ENCODE results near the gene LENG9.
"Not testable (repeated sequence)": the region's sequence is repeated elsewhere in the genome, so short reads cannot be mapped to it uniquely, and the experiment has no call there.

Gene LENG9

DNA sequence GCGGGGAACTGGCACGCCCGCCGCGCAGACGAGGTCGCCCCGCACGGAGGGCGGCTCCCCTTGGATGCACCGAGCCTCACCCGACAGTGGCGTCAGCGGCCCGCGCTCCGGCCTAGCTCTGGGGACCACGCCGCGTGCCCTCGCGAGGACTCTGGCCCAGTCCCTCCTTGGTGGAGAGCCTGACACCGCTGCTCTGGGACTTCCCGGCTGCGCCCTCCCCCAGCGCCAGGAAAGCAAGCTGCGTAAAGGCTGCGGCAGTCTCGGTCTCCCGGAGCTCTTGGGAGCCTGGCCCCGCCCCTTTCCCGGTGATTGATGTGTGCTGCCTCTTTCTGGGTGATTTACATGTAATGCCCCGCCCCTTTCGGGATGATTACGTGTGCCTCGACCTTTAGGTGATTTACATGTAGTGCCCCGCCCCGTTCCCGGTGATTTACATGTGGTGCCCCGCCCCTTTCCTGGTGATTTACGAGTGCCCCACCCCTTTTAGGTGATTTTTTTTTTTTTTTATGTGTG, at the start of gene LENG9:
Gene LENG9 (minus strand): TSS at position 248 of the 513 bp plus-strand sequence. CDS start 252 bp downstream, outside the sequence.
- peak; percentile 88 for DNase-seq (ENCODE audit: low spot score)

DNA sequence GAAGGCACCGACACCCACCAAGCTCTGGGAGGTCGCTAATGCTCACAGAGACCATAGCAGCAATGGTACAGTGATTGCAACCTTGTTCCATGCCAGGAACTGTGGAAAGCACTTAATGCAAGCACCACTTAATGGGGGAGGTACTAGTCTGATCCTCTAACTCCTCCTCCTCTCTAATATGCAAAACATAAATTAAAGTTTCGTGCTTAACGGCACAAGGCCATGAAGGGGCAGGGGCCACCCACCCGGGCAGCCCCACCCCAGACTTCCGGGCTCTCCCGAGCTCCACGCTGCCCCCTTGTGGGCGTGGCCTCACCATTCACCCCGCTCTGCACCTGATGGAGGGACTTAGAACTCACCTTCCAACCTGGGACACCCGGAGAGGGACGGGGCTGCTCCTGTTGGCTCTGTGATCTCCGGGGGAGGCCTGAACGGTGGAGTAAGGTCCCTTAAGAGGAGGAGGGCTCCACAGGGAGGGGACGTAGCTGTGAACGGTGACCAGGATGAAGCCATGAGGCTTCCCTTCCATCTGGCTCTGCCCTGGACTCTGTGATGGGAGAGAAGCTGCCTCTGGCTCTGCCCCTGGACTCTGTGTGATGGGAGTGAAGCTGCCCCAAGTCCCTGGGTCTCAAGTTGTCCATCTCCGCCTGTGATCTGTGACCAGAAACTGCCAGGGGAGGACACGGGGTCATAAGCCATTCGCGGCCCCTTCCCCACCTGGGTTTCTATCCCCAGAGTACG, 45.8 kb upstream of the LENG9 start:
- DNase-seq (ENCODE audit: low spot score), result not testable (repeated sequence)

DNA sequence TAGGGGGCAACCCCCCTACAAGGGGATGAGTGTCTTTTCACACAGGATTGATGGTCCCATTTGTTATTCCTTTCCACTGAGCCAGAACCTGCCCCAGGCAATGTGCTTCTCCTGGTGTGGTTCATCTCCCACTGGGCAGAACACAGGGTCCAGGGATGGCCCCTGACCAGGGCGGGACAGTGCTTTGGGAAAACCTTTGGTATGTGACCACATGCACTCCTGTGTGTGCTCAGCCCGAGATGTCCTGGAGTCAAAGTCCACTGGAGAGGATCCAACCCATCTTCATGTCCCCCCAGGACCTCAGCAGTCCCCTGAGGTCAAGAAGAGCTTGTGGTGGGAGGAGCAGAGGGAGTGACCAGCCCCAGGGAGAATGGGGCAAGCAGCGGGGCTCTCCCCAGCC, 44.9 kb upstream of the LENG9 start:
- not testable (repeated sequence) for DNase-seq (ENCODE audit: low spot score)

DNA sequence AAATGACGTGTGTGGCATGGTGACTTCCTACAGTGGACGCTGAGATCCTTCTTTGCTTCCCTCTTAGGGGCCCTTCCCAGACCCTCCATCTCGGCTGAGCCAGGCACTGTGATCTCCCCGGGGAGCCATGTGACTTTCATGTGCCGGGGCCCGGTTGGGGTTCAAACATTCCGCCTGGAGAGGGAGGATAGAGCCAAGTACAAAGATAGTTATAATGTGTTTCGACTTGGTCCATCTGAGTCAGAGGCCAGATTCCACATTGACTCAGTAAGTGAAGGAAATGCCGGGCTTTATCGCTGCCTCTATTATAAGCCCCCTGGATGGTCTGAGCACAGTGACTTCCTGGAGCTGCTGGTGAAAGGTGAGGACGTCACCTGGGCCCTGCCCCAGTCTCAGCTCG, 44.2 kb upstream of the LENG9 start:
- no peak for DNase-seq (ENCODE audit: low spot score)

DNA sequence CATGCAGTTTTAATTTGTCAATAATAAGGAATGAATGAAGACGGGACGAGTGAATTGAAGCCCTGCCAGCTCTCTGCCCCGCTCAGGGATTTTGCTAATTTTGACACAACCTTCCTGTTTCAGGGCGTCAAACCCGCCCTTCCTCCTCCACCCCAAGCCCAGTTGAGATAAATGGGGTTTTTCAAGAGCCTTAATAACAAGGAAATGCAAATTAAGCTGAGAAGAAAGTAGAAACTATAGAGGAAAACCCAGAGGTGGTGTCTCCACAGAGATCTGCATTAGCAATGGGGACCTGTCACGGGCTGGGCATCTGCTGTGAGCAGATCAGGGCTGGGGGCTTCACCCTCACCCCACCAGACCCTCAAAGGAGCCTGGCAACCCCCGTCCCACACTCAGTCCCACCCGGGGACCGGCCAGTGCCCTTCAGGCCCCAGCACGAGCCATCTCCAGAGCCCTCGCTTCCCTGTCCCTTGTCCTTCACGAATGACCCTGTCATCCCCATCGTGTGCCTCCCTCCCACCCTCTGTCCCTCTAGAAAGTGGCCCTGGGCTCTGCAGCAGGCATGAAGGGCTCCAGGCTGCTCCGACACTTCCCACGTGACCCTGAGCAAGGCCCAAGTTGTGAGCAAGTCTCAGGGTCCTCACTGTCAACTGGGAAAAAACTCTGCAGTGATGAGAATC, 43.6 kb upstream of the LENG9 start:
- not testable (repeated sequence) for DNase-seq (ENCODE audit: low spot score)

DNA sequence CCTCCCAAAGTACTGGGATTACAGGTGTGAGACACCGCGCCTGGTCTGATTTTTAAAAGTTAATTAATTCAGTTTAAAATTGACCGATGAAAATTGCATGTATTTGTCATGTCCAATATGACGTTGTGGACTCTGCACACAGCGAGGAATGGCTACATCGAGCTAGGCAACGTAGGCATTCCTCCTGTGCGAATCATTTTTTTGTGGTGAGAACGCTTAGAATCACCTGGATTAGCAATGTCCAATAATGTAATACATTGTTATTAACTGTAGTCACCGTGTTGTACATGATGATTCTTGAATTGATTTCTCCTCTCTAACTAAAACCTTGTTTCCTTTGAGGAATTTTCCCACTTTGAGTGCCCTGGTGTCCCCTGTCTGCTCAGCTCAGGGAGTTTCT, 42.5 kb upstream of the LENG9 start:
- DNase-seq (ENCODE audit: low spot score), result no peak

DNA sequence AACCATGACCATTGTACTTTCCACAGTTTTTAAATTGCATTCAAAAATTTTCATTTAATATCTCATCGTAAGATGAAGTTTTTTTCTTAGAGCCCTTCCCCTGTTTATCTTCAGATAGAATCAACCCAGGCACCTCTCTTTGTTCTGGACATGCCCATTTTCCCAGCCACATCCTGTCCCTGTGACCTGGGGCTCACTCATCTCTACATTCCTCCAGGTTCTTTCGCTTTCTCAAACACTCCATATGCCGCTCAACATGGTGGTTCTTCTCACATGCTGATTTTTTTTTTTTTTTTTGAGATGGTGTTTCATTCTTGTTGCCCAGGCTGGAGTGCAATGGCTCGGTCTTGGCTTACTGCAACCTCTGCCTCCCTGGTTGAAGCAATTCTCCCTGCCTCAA, 42.0 kb upstream of the LENG9 start:
- not testable (repeated sequence) for DNase-seq (ENCODE audit: low spot score)

DNA sequence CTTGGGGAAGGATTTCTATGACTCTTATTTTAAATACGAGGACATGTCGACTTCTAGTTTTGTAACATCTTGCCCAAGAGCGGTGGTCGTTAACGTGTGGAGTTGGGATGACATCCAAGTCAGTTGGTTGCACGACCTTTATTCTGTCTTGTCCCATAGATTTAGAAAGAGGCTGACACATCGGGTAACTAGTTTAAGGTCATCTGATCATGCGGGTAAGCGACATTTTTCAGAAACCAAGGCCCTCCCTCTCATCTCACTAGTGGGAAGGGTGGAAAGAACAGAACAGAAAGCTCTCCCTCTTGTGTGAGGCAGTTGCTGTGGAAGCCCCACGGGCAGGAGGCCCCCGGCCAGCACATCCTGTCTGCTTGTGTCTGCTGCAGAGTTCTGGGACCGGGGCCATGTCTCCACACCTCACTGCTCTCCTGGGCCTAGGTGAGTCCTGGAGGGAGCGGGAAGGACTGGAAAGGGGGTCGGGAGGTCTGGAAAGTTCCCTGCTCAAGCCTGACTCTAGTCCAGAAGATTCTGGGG, 39.0 kb upstream of the LENG9 start, which contains the start of gene LAIR2:
Gene LAIR2 (plus strand): TSS at position 314 of the 531 bp plus-strand sequence. CDS start 88 bp downstream, at position 402.
- no peak for DNase-seq (ENCODE audit: low spot score)

DNA sequence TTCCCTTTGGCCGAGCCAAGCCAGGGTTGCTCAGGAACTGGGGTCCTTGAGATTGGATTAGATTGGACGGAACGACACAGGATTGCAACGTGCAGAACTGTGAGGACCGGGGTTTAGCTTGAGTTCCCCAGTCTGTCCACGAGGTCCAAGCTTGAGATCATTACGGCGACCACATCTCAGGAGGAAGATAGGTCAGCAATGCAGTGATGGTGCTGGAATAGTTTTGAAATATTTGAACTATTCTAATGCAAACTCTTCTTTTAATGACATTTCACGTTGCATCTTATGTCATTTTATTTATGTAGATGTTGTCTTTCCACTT, 34.8 kb upstream of the LENG9 start:
- not testable (repeated sequence) for DNase-seq (ENCODE audit: low spot score)

DNA sequence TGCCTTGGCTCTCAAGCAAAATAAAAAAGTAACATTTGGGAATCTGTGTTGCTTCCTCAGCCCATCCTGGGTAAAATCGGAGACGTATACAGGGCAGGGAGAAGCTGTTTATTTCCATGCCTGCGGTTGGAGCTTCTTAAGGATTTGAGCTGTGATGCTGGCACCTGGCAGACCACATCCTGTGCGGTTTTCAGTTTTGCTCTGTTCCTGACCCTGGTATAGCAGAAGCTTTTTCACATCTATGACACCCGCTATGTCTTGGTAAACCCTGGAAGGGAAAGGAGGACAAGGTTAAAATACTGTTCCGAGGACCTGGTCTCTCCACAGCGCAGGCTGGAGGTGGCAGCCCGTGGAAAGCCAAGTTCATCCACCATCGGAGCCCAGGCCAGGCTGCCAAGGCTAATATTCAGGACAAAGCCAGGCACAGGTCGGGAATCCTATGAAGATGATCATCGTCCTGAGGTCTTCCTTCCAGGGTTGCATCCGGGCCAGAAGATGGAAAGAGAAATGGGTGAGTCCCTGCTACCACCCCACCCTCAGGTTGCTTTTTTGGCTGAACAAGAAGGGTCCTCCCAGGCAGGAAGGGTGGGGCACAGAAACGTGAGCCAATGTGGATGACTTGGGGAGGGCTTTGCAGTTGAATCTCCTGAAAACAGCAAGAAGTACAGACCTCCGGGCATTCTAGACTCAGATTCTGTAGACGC, 34.3 kb upstream of the LENG9 start:
- DNase-seq (ENCODE audit: low spot score), result not testable (repeated sequence)

DNA sequence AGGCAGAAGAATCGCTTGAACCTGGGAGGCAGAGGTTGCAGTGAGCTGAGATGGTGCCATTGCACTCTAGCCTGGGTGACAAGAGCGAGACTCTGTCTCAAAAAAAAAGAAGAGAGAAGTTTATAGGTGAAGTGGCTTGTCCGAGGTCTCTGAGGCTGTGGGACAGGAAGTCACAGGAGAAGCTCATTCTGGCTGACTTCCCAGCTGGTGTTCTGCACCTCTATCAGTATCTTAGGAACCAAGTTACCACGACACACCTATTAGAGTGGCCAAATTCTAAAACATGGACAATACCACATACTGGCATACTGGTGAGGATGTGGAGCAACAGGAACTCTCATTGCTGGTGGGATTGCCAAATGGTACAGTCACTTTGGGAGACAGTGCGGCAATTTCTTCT, 31.7 kb upstream of the LENG9 start:
- not testable (repeated sequence) for DNase-seq (ENCODE audit: low spot score)

DNA sequence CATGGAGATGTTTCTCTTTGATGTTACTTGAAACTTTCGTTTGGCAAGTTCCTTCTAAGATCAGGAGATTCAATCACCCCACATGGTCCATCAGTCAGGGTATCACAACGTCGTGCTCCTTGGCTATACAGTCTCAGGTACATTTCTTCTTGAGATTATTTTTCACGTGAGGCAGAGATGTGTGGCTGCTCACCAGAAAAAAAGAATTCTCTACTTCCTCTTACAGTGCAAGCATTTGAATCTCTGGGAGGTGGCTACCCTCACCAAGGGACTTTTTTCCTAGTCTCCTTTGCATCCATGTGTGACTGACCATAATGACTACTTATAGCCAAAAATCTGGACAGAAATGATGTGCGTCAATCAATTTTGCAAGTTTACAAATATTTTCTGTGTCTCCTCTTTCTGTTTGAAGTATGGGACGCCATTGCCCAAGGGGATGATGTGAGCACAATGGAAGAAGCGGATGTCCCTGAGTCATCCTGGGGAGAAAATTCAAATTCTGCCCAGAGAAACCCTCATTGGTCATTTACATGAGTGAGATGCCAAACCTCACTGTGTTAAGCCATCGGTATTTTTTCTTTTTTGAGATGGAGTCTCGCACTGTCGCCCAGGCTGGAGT, 30.5 kb upstream of the LENG9 start:
- DNase-seq (ENCODE audit: low spot score), result no peak

DNA sequence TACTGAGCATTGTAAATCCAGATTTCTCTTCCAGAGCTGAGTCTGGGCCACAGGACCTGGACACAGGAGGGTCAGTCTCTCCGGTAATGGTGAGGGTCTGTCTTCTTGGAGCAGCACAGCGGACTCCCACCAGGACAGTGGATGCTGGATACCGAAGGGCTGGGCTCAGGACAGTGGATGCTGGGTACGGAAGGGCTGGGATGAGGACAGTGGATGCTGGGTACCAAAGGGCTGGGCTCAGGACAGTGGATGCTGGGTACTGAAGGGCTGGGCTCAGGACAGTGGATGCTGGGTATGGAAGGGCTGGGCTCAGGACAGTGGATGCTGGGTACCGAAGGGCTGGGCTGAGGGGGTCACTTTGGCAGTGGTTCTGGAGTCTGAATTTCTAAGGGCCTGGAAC, 29.5 kb upstream of the LENG9 start:
- DNase-seq (ENCODE audit: low spot score), result not testable (repeated sequence)

DNA sequence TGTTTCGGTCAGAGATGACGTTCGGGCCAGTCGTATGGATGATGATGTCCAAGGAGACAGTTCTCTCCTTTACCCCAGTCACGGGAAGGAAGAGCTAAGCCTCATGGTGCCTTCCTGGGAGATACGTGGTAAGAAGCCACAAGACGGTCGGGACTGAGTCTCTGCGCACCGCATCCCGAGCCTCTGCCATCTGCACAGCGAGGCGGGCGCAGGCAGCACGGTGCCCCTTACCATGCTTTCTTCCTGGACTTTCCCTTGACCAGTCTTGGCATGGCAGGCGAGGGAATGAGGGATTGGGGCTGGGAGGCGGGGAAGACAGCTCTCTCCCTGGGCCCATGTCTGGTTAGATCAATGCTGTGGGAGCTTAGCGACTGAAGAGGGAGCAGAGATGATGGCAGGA, 29.0 kb upstream of the LENG9 start:
- DNase-seq (ENCODE audit: low spot score), result no peak

DNA sequence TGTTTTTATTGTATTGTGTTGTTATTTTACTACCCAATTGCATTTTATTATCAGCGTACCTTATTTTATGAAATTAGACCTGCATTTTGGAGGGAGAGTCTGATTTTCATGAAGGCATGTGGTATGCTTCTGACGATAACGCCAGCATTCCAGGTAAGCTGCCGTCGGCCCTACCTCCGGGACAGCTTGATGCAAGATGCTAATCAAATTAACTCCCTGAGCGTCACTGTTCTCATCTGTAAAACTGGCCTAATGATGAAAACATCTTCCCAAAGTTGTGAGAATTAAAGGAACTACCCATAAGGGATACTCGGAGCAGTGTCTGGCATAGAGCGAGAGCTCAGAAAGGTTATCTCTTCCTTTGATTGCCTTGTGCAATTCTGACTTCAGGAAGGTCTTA, 26.2 kb upstream of the LENG9 start:
- no peak for DNase-seq (ENCODE audit: low spot score)

DNA sequence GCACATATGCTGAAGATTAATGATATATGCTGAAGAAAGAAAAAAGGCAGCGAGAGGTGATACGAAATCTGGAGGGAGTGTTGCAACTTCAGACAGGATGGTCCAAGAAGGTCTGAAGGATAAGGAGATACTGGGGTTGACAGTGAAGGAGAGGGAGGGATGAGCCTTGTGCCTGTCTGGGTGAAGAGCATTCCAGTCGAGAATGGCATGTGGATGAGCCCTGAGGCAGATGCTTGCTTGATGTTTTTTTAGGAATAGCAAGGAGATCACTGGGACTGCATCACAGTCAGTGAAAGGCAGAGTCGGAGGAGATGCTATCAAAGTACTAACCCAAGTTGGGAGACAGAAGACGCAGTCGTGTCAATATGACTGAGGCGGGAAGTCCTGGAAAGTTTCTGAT, 25.8 kb upstream of the LENG9 start:
- DNase-seq (ENCODE audit: low spot score), result no peak

DNA sequence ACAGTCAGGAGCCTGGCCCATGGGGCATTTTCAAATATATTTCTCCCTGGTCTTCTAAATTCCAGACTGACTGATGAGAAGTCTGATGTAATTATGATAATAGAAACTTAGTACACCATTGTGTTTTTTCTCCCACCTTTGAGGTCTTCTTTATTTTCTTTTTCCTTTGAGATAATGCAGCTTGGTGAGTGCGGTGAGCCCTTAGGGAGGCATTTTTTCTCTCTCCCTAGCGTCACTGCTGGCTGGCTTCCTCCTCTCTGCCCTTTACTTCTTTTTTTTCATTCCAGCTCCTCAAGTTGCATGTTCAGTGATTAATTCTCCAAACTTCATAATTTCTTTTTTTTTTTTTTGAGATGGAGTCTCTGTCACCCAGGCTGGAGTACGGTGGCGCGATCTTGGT, 22.3 kb upstream of the LENG9 start:
- no peak for DNase-seq (ENCODE audit: low spot score)

DNA sequence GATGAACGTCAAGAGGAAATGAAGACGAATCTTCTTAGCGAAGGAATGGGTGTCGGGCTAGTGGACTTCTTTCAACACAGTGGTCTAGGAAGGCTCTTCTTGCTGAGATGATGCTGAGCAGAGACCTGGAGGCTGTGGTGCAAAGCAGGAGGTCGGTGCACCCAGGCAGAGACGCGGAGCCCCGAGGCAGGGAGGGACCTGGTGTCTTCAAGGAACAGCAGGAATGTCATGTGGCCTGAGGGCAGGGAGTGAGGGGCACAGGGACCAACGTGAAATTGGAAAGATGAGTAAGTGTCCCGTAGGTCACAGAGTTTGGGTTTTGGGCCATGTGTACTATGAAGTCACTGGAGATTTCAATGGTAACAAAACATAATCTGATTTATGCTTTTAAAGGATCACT, 20.9 kb upstream of the LENG9 start:
- DNase-seq (ENCODE audit: low spot score), result no peak

DNA sequence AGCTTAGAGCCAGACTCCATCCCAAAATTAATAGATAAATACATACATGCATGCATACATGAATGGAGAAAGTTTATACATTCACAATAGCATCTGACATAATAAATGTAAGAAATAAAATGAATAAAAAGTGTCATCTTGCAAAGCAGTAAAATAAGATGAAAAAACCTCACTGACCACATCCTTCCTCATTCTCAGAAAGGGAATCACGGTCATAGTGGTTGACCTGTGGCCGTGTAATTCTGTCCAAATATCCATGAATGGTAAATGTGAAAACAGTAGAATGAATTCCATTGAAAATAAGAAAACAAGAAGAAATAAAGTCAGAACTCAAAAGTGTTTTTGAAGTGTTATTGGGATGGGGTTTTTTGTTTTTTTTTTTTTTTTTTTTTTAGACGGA, 19.3 kb upstream of the LENG9 start:
- no peak for DNase-seq (ENCODE audit: low spot score)

DNA sequence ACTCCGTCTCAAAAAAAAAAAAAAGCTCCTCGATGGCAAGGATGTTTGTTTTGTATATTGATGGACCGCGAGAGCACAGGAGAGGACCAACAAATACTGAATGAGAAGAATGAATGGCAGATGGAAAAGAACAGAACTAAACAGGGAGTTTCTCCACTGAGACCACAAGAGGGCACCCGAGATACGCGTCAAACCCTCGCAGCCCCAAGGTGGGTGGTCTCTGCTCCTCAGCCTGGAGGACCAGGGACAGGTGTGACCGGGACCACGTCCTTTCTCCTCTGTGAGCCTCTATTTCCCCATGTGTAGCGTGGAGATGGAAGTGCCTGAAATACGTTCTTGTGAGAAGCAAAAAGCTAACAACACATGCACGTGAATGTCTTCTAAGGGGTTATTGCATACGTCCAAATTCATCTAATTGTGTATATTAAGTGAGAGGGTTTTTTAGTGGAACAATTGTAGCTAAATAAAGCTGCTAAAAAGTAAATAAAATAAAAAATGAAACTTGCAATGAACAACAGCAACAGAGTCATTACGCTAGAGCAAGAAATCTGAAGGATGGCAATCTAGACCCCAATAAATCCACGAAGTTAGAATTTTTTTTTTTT, 17.9 kb upstream of the LENG9 start:
- DNase-seq (ENCODE audit: low spot score), result no peak

DNA sequence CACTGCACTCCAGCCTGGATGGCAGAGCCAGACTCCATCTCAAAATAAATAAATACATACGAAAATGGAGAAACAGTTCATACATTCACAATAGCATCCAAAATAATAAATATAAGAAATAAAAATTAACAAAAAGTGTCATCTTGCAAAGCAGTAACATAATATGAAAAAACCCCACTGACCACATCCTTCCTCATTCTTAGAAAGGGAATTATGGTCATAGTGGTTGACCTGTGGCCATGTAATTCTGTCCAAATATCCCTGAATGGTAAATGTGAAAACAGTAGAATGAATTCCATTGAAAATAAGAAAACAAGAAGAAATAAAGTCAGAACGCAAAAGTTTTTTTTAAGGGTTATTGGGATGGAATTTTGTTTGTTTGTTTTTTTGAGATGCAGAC, 16.5 kb upstream of the LENG9 start:
- no peak for DNase-seq (ENCODE audit: low spot score)
